Skeletal muscle tissue (tissue), 4 donors: Measurements from ENCODE around the gene JAKMIP1. TPM values are rescaled to one million over a fixed set of nuclear protein-coding genes. Genes with fewer than 3 reads are reported as not detected.

Source experiments
- H3K27ac ChIP-seq: one replicate; pipeline ENCODE4 v1.7.0; 2013; ENCODE audit warnings: mild to moderate bottlenecking, low read depth, low read length, inconsistent platforms
- H3K27me3 ChIP-seq, 3 donors: one replicate each; pipeline ENCODE4 v1.7.0; 2013; ENCODE audit warnings: low read length in 3 of 3; ENCODE audit not compliant: control insufficient read depth in 3 of 3, insufficient read depth in 3 of 3
- H3K36me3 ChIP-seq, 3 donors: one replicate each; pipeline ENCODE4 v1.7.0; 2013; ENCODE audit warnings: low read length in 3 of 3; ENCODE audit not compliant: control insufficient read depth in 3 of 3, insufficient read depth in 3 of 3
- H3K4me1 ChIP-seq, 3 donors: one replicate each; pipeline ENCODE4 v1.7.0; 2013; ENCODE audit warnings: low read length in 3 of 3, mild to moderate bottlenecking in 3 of 3; ENCODE audit not compliant: control insufficient read depth in 3 of 3, insufficient read depth in 3 of 3
- H3K4me3 ChIP-seq, 3 donors: one replicate each; pipeline ENCODE4 v1.7.0; 2013; ENCODE audit warnings: low read length in 3 of 3
- H3K9ac ChIP-seq, 3 donors: one replicate each; pipeline ENCODE4 v1.7.0; 2013; ENCODE audit warnings: low read length in 3 of 3, mild to moderate bottlenecking in 3 of 3, moderate library complexity in 2 of 3, low read depth in 1 of 3
- H3K9me3 ChIP-seq, 3 donors: one replicate each; pipeline ENCODE4 v1.7.0; 2013; ENCODE audit warnings: low read length in 3 of 3; ENCODE audit not compliant: control insufficient read depth in 3 of 3
- total RNA-seq: library from RNA; depleted of rRNA; stranded (reverse); fragments of >200 nt; gene quantifications from one replicate; pipeline ENCODE4 v1.2.3, GENCODE V29; 2014
- donor health status: Osteomylitis.

The JAKMIP1 gene
- total RNA-seq, 1 donor from 2014 or later = not detected

- Histone ChIP-seq H3K36me3 (no peaks in the 10 kb centered on the region), H3K27me3 (peaks cover 47 to 68% (median 55%) of the 10 kb centered on the region in 3 donors), H3K9me3 (no peaks in the 10 kb centered on the region), H3K27ac (no peak overlapping the region), H3K9ac (no peak overlapping the region), H3K4me3 (no peak overlapping the region), H3K4me1 (peaks cover 3 to 10% (median 10%) of the 10 kb centered on the region in 3 donors)
Measured at GRCh38 chr4:6195602-6196319, 4.6 kb downstream of the JAKMIP1 start.

- Histone ChIP-seq H3K9me3 (no peaks in the 10 kb centered on the region), H3K4me1 (peaks cover 3 to 10% (median 8%) of the 10 kb centered on the region in 3 donors), H3K27me3 (peaks cover 49 to 74% (median 53%) of the 10 kb centered on the region in 3 donors), H3K9ac (no peak overlapping the region), H3K36me3 (no peaks in the 10 kb centered on the region), H3K27ac (no peak overlapping the region), H3K4me3 (no peak overlapping the region)
Measured at GRCh38 chr4:6194458-6195195, 5.7 kb downstream of the JAKMIP1 start.

- no peak overlapping the region for H3K4me3 ChIP-seq
- peaks cover 39 to 68% (median 43%) of the 10 kb centered on the region in 3 donors for H3K27me3 ChIP-seq
- no peak overlapping the region for H3K27ac ChIP-seq
- H3K36me3 ChIP-seq = no peaks in the 10 kb centered on the region
- no peaks in the 10 kb centered on the region for H3K4me1 ChIP-seq
- H3K9me3 ChIP-seq = no peaks in the 10 kb centered on the region
- no peak overlapping the region for H3K9ac ChIP-seq
Measured at GRCh38 chr4:6193399-6193798, 7.0 kb downstream of the JAKMIP1 start.

- Histone ChIP-seq H3K36me3 (no peaks in the 10 kb centered on the region), H3K4me1 (no peaks in the 10 kb centered on the region), H3K9ac (no peak overlapping the region), H3K27me3 (peaks cover 27 to 60% (median 31%) of the 10 kb centered on the region in 3 donors), H3K27ac (no peak overlapping the region), H3K4me3 (no peak overlapping the region), H3K9me3 (peaks cover 0 to 3% (median 0%) of the 10 kb centered on the region in 3 donors)
Measured at GRCh38 chr4:6192245-6192644, 8.1 kb downstream of the JAKMIP1 start.

GRCh38 chr4:6191448-6192130, 8.8 kb downstream of the JAKMIP1 start:
- Histone ChIP-seq H3K36me3 (no peaks in the 10 kb centered on the region), H3K4me3 (no peak overlapping the region), H3K9ac (no peak overlapping the region), H3K27me3 (peaks cover 25 to 55% (median 25%) of the 10 kb centered on the region in 3 donors), H3K27ac (no peak overlapping the region), H3K9me3 (peaks cover 0 to 7% (median 0%) of the 10 kb centered on the region in 3 donors), H3K4me1 (no peaks in the 10 kb centered on the region)

GRCh38 chr4:6190486-6190885, 9.9 kb downstream of the JAKMIP1 start:
- Histone ChIP-seq H3K27me3 (peaks cover 15 to 50% (median 15%) of the 10 kb centered on the region in 3 donors), H3K9me3 (peaks cover 3 to 9% (median 6%) of the 10 kb centered on the region in 3 donors), H3K4me3 (no peak overlapping the region), H3K4me1 (no peaks in the 10 kb centered on the region), H3K27ac (no peak overlapping the region), H3K36me3 (no peaks in the 10 kb centered on the region), H3K9ac (no peak overlapping the region)

- H3K27ac ChIP-seq = no peak overlapping the region
- H3K36me3 ChIP-seq = no peaks in the 10 kb centered on the region
- no peak overlapping the region for H3K4me3 ChIP-seq
- H3K9me3 ChIP-seq = peaks cover 3 to 9% (median 6%) of the 10 kb centered on the region in 3 donors
- H3K4me1 ChIP-seq = no peaks in the 10 kb centered on the region
- H3K27me3 ChIP-seq = peaks cover 8 to 46% (median 11%) of the 10 kb centered on the region in 3 donors
- H3K9ac ChIP-seq = no peak overlapping the region
Measured at GRCh38 chr4:6189511-6189910, 10.8 kb downstream of the JAKMIP1 start.

- Histone ChIP-seq H3K4me1 (no peaks in the 10 kb centered on the region), H3K27ac (no peak overlapping the region), H3K9ac (no peak overlapping the region), H3K27me3 (peaks cover 5 to 40% (median 6%) of the 10 kb centered on the region in 3 donors), H3K4me3 (no peak overlapping the region), H3K9me3 (peaks cover 3 to 9% (median 6%) of the 10 kb centered on the region in 3 donors), H3K36me3 (no peaks in the 10 kb centered on the region)
Measured at GRCh38 chr4:6188687-6189305, 11.6 kb downstream of the JAKMIP1 start.

GRCh38 chr4:6184169-6184568, 16.2 kb downstream of the JAKMIP1 start:
- Histone ChIP-seq H3K36me3 (no peaks in the 10 kb centered on the region), H3K4me3 (no peak overlapping the region), H3K9me3 (peaks cover 11 to 14% (median 12%) of the 10 kb centered on the region in 3 donors), H3K27ac (no peak overlapping the region), H3K4me1 (no peaks in the 10 kb centered on the region), H3K27me3 (peaks cover 0 to 21% (median 2%) of the 10 kb centered on the region in 3 donors), H3K9ac (no peak overlapping the region)
